ENCODE measurements around the gene SLC16A6.

DNA sequence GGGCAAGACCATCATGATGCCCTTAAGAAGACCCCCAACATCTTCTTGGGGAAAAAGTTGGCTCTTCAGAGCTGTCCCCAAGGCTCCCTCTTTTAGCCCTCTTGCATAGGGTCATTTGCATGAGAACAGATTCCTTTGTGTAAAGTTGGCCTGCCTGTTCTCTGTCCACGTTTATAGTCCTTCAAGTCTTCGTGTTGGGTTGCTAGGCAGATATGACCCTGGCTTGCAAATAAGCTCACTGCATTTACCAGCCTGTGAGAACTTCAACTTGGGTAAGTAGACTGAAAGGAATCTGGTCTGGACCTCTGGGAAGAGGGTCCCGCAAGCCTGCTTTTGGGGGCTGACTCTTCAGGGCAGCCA lies 3.2 kb upstream of the SLC16A6 start:
- TF ChIP-seq, protein P1, sequence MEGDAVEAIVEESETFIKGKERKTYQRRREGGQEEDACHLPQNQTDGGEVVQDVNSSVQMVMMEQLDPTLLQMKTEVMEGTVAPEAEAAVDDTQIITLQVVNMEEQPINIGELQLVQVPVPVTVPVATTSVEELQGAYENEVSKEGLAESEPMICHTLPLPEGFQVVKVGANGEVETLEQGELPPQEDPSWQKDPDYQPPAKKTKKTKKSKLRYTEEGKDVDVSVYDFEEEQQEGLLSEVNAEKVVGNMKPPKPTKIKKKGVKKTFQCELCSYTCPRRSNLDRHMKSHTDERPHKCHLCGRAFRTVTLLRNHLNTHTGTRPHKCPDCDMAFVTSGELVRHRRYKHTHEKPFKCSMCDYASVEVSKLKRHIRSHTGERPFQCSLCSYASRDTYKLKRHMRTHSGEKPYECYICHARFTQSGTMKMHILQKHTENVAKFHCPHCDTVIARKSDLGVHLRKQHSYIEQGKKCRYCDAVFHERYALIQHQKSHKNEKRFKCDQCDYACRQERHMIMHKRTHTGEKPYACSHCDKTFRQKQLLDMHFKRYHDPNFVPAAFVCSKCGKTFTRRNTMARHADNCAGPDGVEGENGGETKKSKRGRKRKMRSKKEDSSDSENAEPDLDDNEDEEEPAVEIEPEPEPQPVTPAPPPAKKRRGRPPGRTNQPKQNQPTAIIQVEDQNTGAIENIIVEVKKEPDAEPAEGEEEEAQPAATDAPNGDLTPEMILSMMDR (conservative IDR thresholded peaks at IDR 0.05) = no peak
- TF ChIP-seq EZH2 (IDR thresholded peaks at IDR 0.05; ENCODE audit: low read depth) = no peak

Measured in PC-9 (cell line).